HTERT RPE-1 (cell line): ENCODE measurements around the gene NAA60.

Source experiments
- in situ Hi-C: fragments of 300-500 bp; cut with MboI; formaldehyde crosslinking; loops from 4 replicates; pipeline ENCODE4 v1.14.3; 2020; ENCODE audit warnings: low sequenced_read_pairs

The NAA60 gene

DNA sequence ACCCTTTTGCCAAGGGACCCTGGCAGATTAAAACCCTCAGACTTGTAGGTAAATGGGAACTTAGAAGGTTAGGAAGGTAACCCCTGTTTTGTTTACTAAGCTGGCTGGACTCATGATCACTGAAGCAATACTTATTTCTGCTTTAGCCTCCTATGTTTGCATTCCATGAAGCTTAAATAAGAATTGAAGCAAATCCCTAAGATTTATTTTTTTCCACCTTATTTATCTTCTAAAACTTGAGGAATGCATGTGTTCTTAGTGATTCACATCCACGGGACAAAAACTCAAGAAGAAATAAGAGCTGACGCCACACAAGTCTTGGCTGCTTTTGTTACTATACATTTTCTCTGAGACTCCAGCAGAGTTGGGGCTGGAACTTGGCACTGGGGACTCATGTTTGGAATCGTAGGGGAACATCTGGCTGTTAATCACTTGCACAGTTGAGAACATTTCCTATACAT is 92.8 kb downstream of the NAA60 start:
- in situ Hi-C loops: no loop called here
